ENCODE data around the gene PARP15. TPM values are rescaled to one million over a fixed set of nuclear protein-coding genes. Genes with fewer than 3 reads are reported as not detected.

The PARP15 gene
- total and polyA plus RNA-seq, 2 of the 4 experiments (the other 2 are of a cell fraction) = 0.10 TPM; not detected in 1

DNA sequence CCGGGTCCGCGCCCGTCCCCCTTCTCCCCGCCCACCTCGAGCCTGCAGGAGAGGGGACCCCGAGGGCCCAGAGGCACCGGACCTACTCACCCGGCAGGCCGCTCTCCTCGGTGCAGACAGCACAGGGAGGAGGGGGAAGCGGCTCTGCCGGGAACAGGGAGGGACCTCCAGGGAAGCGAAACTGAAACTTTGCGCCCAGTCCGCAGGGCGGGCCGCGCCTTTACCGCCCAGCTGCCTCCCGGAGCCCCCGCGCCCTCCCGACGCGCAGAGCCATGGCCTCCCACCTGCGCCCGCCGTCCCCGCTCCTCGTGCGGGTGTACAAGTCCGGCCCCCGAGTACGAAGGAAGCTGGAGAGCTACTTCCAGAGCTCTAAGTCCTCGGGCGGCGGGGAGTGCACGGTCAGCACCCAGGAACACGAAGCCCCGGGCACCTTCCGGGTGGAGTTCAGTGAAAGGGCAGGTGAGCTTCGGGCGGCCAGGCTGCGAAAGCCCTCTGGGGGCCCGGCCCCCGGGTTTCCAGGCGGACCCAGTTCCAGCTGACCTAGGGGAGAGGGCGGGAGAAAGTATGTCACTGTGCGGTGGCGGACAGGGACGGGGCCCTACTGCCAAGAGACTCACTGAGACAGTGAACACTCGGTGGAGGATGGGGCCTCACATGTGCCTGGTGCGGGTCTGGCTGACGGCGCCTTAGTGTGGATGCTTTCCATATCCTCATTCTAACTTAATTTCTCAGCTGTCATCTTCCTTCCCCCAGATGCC lies 13.1 kb upstream of the PARP15 start, which contains the start of the genes DTX3L and PARP9:
TSS of gene DTX3L (plus strand) at position 184 of the 758 bp plus-strand sequence. CDS start at position 273, 89 bp downstream.
TSS of gene PARP9 (minus strand) at position 146 of the 758 bp plus-strand sequence. CDS start 4,680 bp downstream, outside the sequence.
- TF ChIP-seq MAZ (IDR thresholded peaks at IDR 0.05; ENCODE audit: borderline replicate concordance, low read depth, low read length) = peak; percentile 36; the same call in 1 of the 2 replicates
- TF ChIP-seq NFE2L2 (IDR thresholded peaks at IDR 0.05; ENCODE audit: low read depth, low read length) = no peak
- TF ChIP-seq POLR2A (IDR thresholded peaks at IDR 0.05; ENCODE audit: low read depth, low read length) = 0 out of 2 replicates have a peak, but pooled peaks have one; percentile 24
- TF ChIP-seq SMC3 (IDR thresholded peaks at IDR 0.05; ENCODE audit: low read depth, low read length) = no peak
- TF ChIP-seq RFX5 (IDR thresholded peaks at IDR 0.05; ENCODE audit: low read depth, low read length) = no peak
- TF ChIP-seq RCOR1 (IDR thresholded peaks at IDR 0.05; ENCODE audit: insufficient replicate concordance, low read length) = no peak
- peak; percentile 69; the same call in 1 of the 2 replicates for TF ChIP-seq MXI1 (IDR thresholded peaks at IDR 0.05; ENCODE audit: borderline replicate concordance, low read depth, low read length)
- Histone ChIP-seq H3K9ac (ENCODE audit: low read depth, low read length) (peak within 1 kb of the TSS; percentile 71), H3K4ac (ENCODE audit: low read depth, low read length) (peak within 1 kb of the TSS; percentile 91), H3K56ac (ENCODE audit: extremely low read depth, insufficient read depth, low read length) (peak within 1 kb of the TSS; percentile 53), H3K36me3 (ENCODE audit: control insufficient read depth, insufficient read depth, low read length) (peaks cover 14% of the 10 kb centered on the region), H4K8ac (ENCODE audit: low read depth in 2 of 2, low read length in 2 of 2) (peak within 1 kb of the TSS; percentile 77 to 79), H3K4me3 (ENCODE audit: insufficient read depth, low read depth, low read length) (peak within 1 kb of the TSS; percentile 63), H3K4me1 (ENCODE audit: control insufficient read depth, insufficient read depth, low read length) (peaks cover 3% of the 10 kb centered on the region; the same call in 1 of the 2 replicates), H4K91ac (ENCODE audit: insufficient read depth, low read depth, low read length) (peak within 1 kb of the TSS; percentile 77), H3K9me1 (ENCODE audit: insufficient read depth, low read length) (peaks cover 3% of the 10 kb centered on the region; the same call in 1 of the 2 replicates), H4K20me1 (ENCODE audit: insufficient read depth, low read length) (no peaks in the 10 kb centered on the region), H2AK9ac (replicated peaks; ENCODE audit: low read depth, low read length, poor library complexity) (peak within 1 kb of the TSS; percentile 92), H3K14ac (replicated peaks; ENCODE audit: low read depth, low read length) (peak within 1 kb of the TSS; percentile 69), H2AK5ac (ENCODE audit: low read depth, low read length) (no peak within 1 kb of the TSS; the same call in 1 of the 2 replicates), H3K23ac (ENCODE audit: low read depth, low read length) (peak within 1 kb of the TSS; percentile 71), H2BK20ac (ENCODE audit: low read depth, low read length) (peak within 1 kb of the TSS; percentile 60; the same call in 1 of the 2 replicates), H3K18ac (ENCODE audit: low read depth, low read length) (peak within 1 kb of the TSS; percentile 51), H3K27me3 (ENCODE audit: control insufficient read depth, insufficient read depth, low read length) (no peaks in the 10 kb centered on the region), H3K9me3 (ENCODE audit: control insufficient read depth, insufficient read depth, low read length) (no peaks in the 10 kb centered on the region), H3K79me1 (ENCODE audit: low read depth in 1 of 2, low read length in 2 of 2) (peaks cover 15 to 23% of the 10 kb centered on the region in 2 experiments), H2BK5ac (ENCODE audit: low read depth, low read length, poor library complexity, severe bottlenecking) (peak within 1 kb of the TSS; percentile 56), H2BK120ac (ENCODE audit: low read depth, low read length) (peak within 1 kb of the TSS; percentile 83), H2BK15ac (ENCODE audit: low read depth, low read length) (0 out of 3 replicates have a peak within 1 kb of the TSS, but pooled peaks have one; percentile 2), H3K27ac (ENCODE audit: insufficient read depth, low read length) (peak within 1 kb of the TSS; percentile 88), H4K5ac (ENCODE audit: low read depth, low read length) (peak within 1 kb of the TSS; percentile 40), H3K4me2 (ENCODE audit: low read depth, low read length) (peak within 1 kb of the TSS; percentile 92), H2AFZ (replicated peaks; ENCODE audit: low read length, poor library complexity) (peak within 1 kb of the TSS; percentile 98)
- intact Hi-C loops (cut with micrococcal nuclease) (loop anchor here (1.0 to 10.0 kb wide), 4 partner anchors 115 to 460 kb away; partner anchors contain the start of gene SEMA5B), dilution Hi-C loops (cut with HindIII; ENCODE audit: low sequenced_read_pairs, unreplicated experiment) (no loop called here), in situ Hi-C loops (cut with MboI; ENCODE audit: low sequenced_read_pairs) (no loop called here)
- ATAC-seq (ENCODE audit: low read depth) = peak; percentile 97
- peak; percentile 73 for DNase-seq
- ChIA-PET POLR2A (ENCODE audit: unreplicated experiment) (interaction anchor here (0.7 kb wide), 1 partner anchor 502 kb away, joined by 3 read pairs; no protein-coding TSS in a partner anchor), CTCF (interaction anchor here (0.6 kb wide), 1 partner anchor 102 kb away, joined by 3 read pairs; no protein-coding TSS in a partner anchor)
- 1% methylated on average over 24 of the region's 56 CpGs; no CpG with 5 or more reads in 1 of the 2 experiments for WGBS, 2 experiments (ENCODE audit: extremely low coverage in 2 of 2, insufficient read length in 1 of 2)
- BruUV-seq (replicated peaks) = no TSS peak
